ACC112 (cell line): ENCODE data around the gene CHRNB1.

ENCODE experiments used
- H2AFZ ChIP-seq: fragments of 200-600 bp; sonication (generic); one replicate; pipeline ENCODE4 v1.6.0; 2017; ENCODE audit warnings: antibody characterized with exemption, low read length; ENCODE audit not compliant: unreplicated experiment
- H3K27ac ChIP-seq: fragments of 200-600 bp; sonication (generic); 2 replicates; pipeline ENCODE4 v1.5.1; 2014; ENCODE audit warnings: low read depth, mild to moderate bottlenecking, antibody characterized with exemption, low read length, moderate library complexity
- H3K27me3 ChIP-seq: fragments of 200-600 bp; sonication (generic); 2 replicates; pipeline ENCODE4 v1.6.1; 2014; ENCODE audit warnings: mild to moderate bottlenecking, antibody characterized with exemption, low read length, moderate library complexity, mixed read lengths; ENCODE audit not compliant: insufficient read depth
- H3K36me3 ChIP-seq: fragments of 200-600 bp; sonication (generic); 2 replicates; pipeline ENCODE4 v1.6.1; 2016; ENCODE audit warnings: mild to moderate bottlenecking, antibody characterized with exemption, low read length, moderate library complexity, mixed read lengths; ENCODE audit not compliant: insufficient read depth
- H3K4me1 ChIP-seq: fragments of 200-600 bp; sonication (generic); one replicate; pipeline ENCODE4 v1.6.1; 2016; ENCODE audit warnings: low read length, mixed read lengths; ENCODE audit not compliant: insufficient read depth, unreplicated experiment, control insufficient read depth
- H3K4me3 ChIP-seq: fragments of 200-600 bp; sonication (generic); 2 replicates; pipeline ENCODE4 v1.5.1; 2014; ENCODE audit warnings: mild to moderate bottlenecking, low read depth, low read length
- H3K79me2 ChIP-seq: fragments of 200-600 bp; sonication (generic); one replicate; pipeline ENCODE4 v1.6.0; 2016; ENCODE audit warnings: low read length; ENCODE audit not compliant: control insufficient read depth, unreplicated experiment, insufficient read depth

CHRNB1 gene

DNA sequence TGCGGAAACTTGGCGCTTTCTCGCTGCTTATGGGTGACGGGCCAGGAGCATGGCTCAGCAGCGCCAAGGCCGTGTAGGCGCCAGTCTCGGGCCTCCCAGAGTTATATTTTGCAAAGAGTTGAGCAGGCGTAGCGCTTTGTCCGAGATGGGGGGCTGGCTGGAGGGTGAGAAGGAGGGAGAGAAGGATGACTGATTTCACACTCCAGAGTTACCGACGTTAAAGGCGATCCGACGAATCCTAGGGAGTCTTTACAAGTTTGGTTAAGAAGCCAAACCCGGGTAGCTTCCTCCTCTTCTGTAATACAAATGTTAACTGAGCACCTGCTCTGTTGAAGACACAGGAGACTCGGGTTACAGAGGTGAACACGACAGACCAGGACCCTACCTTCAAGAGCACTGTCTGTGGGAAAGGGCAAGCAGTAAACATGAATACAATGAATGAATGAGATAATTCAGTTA is 40.1 kb downstream of the CHRNB1 start:
- H3K27ac ChIP-seq = peak overlapping the region; percentile 58
- H3K79me2 ChIP-seq = peaks cover 49% of the 10 kb centered on the region
- peak overlapping the region; percentile 81 for H3K4me3 ChIP-seq
- no peaks in the 10 kb centered on the region for H3K27me3 ChIP-seq
- H3K4me1 ChIP-seq = peaks cover 31% of the 10 kb centered on the region
- H3K36me3 ChIP-seq = peaks cover 13% of the 10 kb centered on the region; the same call in 1 of the 2 replicates
- no peak overlapping the region for H2AFZ ChIP-seq

DNA sequence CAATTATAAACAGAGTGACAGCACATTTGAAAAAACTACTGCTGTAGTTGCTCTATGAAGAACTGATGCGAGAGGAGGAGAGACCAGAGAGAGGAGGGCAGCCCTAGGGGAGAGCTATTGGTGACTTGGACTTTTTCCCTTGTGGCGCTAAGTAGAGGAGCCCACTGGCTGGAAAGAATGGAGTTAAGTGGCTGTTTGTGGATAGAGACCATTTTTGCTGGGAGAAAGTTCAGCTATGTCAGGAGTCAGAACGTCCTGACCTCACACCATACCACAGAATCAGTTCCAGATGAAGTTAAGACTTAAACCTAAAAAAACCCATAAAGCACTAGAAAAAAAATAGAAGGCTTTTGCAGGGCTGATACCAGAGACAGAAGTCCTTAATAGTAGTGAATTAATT is 41.3 kb downstream of the CHRNB1 start:
- peaks cover 61% of the 10 kb centered on the region for H3K79me2 ChIP-seq
- H3K4me1 ChIP-seq = peaks cover 29% of the 10 kb centered on the region
- no peaks in the 10 kb centered on the region for H3K27me3 ChIP-seq
- no peak overlapping the region for H2AFZ ChIP-seq
- H3K27ac ChIP-seq = no peak overlapping the region
- peaks cover 13% of the 10 kb centered on the region; the same call in 1 of the 2 replicates for H3K36me3 ChIP-seq
- peak overlapping the region; percentile 81 for H3K4me3 ChIP-seq

DNA sequence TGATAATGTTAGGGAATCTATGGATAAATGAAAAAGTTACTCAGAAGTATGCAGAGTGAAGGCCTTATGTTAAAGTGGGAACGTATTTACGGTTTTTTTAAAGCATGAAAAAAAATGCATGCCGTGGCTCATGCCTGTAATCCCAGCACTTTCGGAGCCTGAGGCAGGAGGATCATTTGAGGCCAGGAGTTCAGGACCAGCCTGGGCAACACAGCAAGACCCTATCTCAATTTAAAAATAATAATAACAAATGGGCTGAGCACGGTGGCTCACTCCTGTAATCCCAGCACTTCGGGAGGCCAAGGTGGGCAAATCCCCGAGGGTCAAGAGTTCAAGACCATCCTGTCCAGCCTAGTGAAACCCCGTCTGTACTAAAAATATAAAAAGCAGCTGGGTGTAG is 45.3 kb downstream of the CHRNB1 start:
- Histone ChIP-seq H2AFZ (no peak overlapping the region), H3K4me3 (no peak overlapping the region), H3K27me3 (no peaks in the 10 kb centered on the region), H3K79me2 (peaks cover 93% of the 10 kb centered on the region), H3K36me3 (peaks cover 16% of the 10 kb centered on the region; the same call in 1 of the 2 replicates), H3K27ac (no peak overlapping the region), H3K4me1 (peaks cover 24% of the 10 kb centered on the region)

DNA sequence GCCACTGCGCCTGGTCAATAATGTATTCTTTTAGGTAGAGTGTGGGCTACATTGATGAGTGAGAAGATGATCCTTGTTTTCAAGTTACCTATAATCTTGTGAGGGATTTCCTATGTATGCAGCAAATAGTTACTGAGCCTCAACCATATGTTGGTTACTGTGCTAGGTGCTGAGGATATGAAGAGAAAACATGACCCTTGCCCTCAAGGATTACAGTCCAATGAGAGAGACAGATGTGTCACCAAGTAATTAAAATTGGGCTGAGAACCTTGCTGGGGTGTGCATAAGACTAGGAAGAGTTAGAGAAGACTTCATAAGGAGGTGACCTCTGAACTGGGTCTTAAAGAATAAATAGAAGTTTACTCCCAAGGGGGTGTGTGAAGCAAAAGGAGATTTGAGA is 46.7 kb downstream of the CHRNB1 start:
- Histone ChIP-seq H3K4me1 (peaks cover 24% of the 10 kb centered on the region), H3K36me3 (peaks cover 20% of the 10 kb centered on the region; the same call in 1 of the 2 replicates), H3K27ac (no peak overlapping the region), H3K79me2 (peaks cover 93% of the 10 kb centered on the region), H3K27me3 (no peaks in the 10 kb centered on the region), H3K4me3 (no peak overlapping the region), H2AFZ (no peak overlapping the region)

DNA sequence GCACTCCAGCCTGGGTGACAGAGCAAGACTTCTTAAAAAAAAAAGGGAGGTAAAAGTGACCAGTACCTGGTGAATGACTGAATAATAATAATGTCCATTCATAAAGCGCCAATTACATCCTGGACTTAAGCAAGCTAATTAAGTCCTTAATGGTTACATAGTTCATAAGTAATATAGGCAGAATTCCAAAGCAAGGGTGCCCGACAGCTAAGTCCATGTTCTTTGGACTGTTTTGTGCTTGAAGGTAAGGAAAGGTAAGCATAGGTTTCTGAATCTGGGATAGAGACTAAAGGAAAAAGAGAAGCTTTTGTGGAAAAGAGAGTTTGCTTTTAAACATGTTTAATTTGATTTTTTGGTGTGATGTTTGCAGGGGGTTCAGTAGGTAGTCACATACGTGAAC is 49.1 kb downstream of the CHRNB1 start:
- peaks cover 84% of the 10 kb centered on the region for H3K79me2 ChIP-seq
- H2AFZ ChIP-seq = no peak overlapping the region
- peaks cover 8% of the 10 kb centered on the region for H3K4me1 ChIP-seq
- no peak overlapping the region for H3K4me3 ChIP-seq
- H3K27me3 ChIP-seq = no peaks in the 10 kb centered on the region
- peaks cover 36% of the 10 kb centered on the region; the same call in 1 of the 2 replicates for H3K36me3 ChIP-seq
- H3K27ac ChIP-seq = no peak overlapping the region

DNA sequence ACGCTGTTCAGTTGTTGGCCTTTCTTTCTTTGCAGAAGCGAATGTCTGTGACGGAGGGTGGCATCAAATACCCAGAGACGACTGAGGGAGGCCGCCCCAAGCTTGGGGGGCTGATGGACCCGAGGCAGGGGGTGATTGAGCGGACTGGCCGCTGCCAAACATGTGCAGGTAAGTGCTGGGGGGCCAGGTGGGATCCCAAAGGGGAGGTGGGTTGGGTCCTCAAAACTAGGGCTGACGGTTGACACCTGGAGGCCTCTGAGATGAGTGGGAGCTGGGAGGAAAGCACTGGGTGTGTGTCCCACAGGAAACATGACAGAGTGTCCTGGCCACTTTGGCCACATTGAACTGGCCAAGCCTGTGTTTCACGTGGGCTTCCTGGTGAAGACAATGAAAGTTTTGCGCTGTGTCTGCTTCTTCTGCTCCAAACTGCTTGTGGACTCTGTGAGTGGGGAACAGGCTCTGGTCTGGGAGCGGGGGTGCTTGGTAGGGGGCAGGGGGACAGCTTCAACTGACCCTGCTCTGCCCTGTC is 51.1 kb downstream of the CHRNB1 start:
- Histone ChIP-seq H3K4me3 (no peak overlapping the region), H3K27ac (no peak overlapping the region), H3K79me2 (peaks cover 66% of the 10 kb centered on the region), H3K36me3 (peaks cover 47% of the 10 kb centered on the region), H3K27me3 (no peaks in the 10 kb centered on the region), H3K4me1 (no peaks in the 10 kb centered on the region), H2AFZ (no peak overlapping the region)

DNA sequence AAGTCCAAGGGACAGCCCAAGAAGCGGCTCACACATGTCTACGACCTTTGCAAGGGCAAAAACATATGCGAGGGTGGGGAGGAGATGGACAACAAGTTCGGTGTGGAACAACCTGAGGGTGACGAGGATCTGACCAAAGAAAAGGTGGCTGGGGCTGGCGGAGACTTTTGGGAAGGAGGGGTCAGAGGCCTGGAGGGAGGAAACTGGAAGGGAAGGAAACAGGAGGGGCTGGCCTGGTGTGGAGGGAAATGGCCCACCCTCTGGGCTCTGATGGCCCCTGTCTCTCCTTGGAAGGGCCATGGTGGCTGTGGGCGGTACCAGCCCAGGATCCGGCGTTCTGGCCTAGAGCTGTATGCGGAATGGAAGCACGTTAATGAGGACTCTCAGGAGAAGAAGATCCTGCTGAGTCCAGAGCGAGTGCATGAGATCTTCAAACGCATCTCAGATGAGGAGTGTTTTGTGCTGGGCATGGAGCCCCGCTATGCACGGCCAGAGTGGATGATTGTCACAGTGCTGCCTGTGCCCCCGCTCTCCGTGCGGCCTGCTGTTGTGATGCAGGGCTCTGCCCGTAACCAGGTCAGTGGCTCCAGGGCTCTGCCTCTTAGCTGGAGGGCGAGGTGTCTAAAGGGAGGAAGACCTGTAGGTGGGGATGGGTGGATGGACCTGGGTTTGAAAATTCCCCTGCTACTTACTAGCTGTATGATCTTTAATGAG is 51.8 kb downstream of the CHRNB1 start:
- H3K27me3 ChIP-seq = no peaks in the 10 kb centered on the region
- no peak overlapping the region for H3K27ac ChIP-seq
- no peak overlapping the region for H2AFZ ChIP-seq
- H3K79me2 ChIP-seq = peaks cover 62% of the 10 kb centered on the region
- H3K36me3 ChIP-seq = peaks cover 52% of the 10 kb centered on the region
- no peaks in the 10 kb centered on the region for H3K4me1 ChIP-seq
- H3K4me3 ChIP-seq = no peak overlapping the region

DNA sequence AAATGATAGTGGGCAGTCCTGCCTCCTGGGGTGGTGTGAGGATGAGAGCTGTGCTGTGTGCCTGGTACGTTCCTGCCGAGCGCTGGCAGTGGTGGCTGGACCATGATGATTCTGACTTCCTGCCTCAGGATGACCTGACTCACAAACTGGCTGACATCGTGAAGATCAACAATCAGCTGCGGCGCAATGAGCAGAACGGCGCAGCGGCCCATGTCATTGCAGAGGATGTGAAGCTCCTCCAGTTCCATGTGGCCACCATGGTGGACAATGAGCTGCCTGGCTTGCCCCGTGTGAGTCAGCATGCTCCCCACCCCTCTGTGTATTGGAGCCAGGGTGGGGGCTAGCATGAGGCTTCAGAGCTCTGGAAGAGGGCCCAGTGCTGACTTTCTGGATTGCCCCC is 52.4 kb downstream of the CHRNB1 start:
- Histone ChIP-seq H3K4me3 (no peak overlapping the region), H3K36me3 (peaks cover 56% of the 10 kb centered on the region), H2AFZ (no peak overlapping the region), H3K27ac (no peak overlapping the region), H3K27me3 (no peaks in the 10 kb centered on the region), H3K79me2 (peaks cover 57% of the 10 kb centered on the region), H3K4me1 (no peaks in the 10 kb centered on the region)

DNA sequence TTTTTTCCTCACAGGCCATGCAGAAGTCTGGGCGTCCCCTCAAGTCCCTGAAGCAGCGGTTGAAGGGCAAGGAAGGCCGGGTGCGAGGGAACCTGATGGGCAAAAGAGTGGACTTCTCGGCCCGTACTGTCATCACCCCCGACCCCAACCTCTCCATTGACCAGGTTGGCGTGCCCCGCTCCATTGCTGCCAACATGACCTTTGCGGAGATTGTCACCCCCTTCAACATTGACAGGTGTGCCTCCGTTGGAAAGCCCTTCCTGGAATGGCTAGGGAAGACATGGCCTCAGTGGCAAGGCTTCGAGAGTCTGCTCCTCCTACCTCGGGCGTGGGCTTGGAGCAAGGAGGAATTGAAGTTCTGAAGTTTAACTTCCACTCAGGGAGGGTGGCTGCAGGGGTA is 52.8 kb downstream of the CHRNB1 start:
- Histone ChIP-seq H3K36me3 (peaks cover 58% of the 10 kb centered on the region), H3K27me3 (no peaks in the 10 kb centered on the region), H3K4me3 (no peak overlapping the region), H3K27ac (no peak overlapping the region), H3K79me2 (peaks cover 53% of the 10 kb centered on the region), H2AFZ (no peak overlapping the region), H3K4me1 (no peaks in the 10 kb centered on the region)

DNA sequence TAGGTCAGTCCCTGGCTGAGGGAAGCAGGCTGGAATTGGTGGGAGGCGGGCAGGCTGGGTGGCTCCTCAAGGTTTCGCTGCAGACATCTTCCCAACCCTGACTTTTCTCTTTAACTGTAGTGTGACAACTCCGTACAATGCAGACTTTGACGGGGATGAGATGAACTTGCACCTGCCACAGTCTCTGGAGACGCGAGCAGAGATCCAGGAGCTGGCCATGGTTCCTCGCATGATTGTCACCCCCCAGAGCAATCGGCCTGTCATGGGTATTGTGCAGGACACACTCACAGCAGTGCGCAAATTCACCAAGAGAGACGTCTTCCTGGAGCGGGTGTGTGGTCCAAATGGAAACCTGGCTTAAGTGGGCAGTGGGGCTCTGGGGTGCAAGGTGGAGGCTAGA is 54.3 kb downstream of the CHRNB1 start:
- H3K36me3 ChIP-seq = peaks cover 72% of the 10 kb centered on the region
- H3K27ac ChIP-seq = no peak overlapping the region
- no peaks in the 10 kb centered on the region for H3K27me3 ChIP-seq
- no peaks in the 10 kb centered on the region for H3K4me1 ChIP-seq
- H3K79me2 ChIP-seq = peaks cover 38% of the 10 kb centered on the region
- H2AFZ ChIP-seq = no peak overlapping the region
- no peak overlapping the region for H3K4me3 ChIP-seq

DNA sequence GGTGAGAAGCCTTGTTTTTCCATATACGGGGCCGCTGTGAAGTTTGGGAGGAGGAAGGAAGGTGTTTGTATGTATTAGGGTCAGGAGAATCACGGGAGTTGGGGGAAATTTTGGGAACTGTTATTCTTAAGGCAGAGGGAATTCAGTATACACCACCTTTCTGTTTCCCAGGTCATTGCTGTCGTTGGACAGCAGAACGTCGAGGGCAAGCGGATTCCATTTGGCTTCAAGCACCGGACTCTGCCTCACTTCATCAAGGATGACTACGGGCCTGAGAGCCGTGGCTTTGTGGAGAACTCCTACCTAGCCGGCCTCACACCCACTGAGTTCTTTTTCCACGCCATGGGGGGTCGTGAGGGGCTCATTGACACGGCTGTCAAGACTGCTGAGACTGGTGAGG is 56.9 kb downstream of the CHRNB1 start:
- Histone ChIP-seq H3K79me2 (peaks cover 19% of the 10 kb centered on the region), H3K4me3 (no peak overlapping the region), H3K36me3 (peaks cover 70% of the 10 kb centered on the region), H3K27me3 (no peaks in the 10 kb centered on the region), H3K4me1 (no peaks in the 10 kb centered on the region), H3K27ac (no peak overlapping the region), H2AFZ (no peak overlapping the region)
